Esophagus squamous epithelium (tissue), 5 donors: ENCODE data around the gene ACTR3. TPM values are rescaled to one million over a fixed set of nuclear protein-coding genes. Genes with fewer than 3 reads are reported as not detected.

ENCODE experiments used
- DNase-seq: peaks from one replicate; lab custom pipeline; 2025; lab: John Stamatoyannopoulos, UW
- H3K27ac ChIP-seq, 4 donors: fragments of 200-600 bp; sonication (generic); one replicate each; pipeline ENCODE4 v1.5.1; 2016 to 2019; ENCODE audit warnings: mild to moderate bottlenecking in 1 of 4
- H3K27me3 ChIP-seq, 4 donors: fragments of 200-600 bp; sonication (generic); 1 replicate in 3 of 4; 2 replicates in 1 of 4; pipeline versions ENCODE4 v1.5.1 to v1.6.0; 2017 to 2021; ENCODE audit warnings: antibody characterized with exemption in 1 of 4
- H3K36me3 ChIP-seq, 3 donors: fragments of 200-600 bp; sonication (generic); one replicate each; pipeline ENCODE4 v1.5.1; 2016 to 2019
- H3K4me1 ChIP-seq, 3 donors: fragments of 200-600 bp; sonication (generic); one replicate each; pipeline ENCODE4 v1.5.1; 2017 to 2019
- H3K4me3 ChIP-seq, 4 donors: fragments of 200-600 bp; sonication (generic); 1 replicate in 3 of 4; 2 replicates in 1 of 4; pipeline ENCODE4 v1.5.1; 2016 to 2019; ENCODE audit warnings: mild to moderate bottlenecking in 2 of 4, moderate library complexity in 1 of 4
- H3K9me3 ChIP-seq, 3 donors: fragments of 200-600 bp; sonication (generic); one replicate each; pipeline ENCODE4 v1.5.1; 2016 to 2019
- CTCF ChIP-seq, 6 experiments: fragments of 450-650 bp in 4 of 6; fragments of 200-600 bp in 2 of 6; sonication (generic) in 2 of 6; IDR thresholded peaks; one replicate each; pipeline ENCODE4 v1.5.1; 2016 to 2019; ENCODE audit warnings: antibody characterized with exemption in 6 of 6, mild to moderate bottlenecking in 4 of 6, moderate library complexity in 4 of 6
- POLR2A ChIP-seq, 4 donors: fragments of 450-650 bp; IDR thresholded peaks; one replicate each; pipeline ENCODE4 v1.6.1; 2017; ENCODE audit warnings: antibody characterized with exemption in 4 of 4, mild to moderate bottlenecking in 4 of 4, moderate library complexity in 3 of 4
- WGBS, 2 donors: methylation state at CpG; one replicate each; pipeline ENCODE4 v1.1.5; 2018; 5-methylcytosine and 5-hydroxymethylcytosine counted together
- intact Hi-C: fragments of 100-400 bp; cut with DNase I; formaldehyde crosslinking; loops from one replicate; pipeline ENCODE4 v1.15.0; 2022
- total RNA-seq, 4 donors: library from RNA; depleted of rRNA; stranded (reverse); fragments of >200 nt; gene quantifications; one replicate each; pipeline ENCODE4 v1.1.0, GENCODE V29; 2016
- donor health status: DM: yes; HTN: yes; CAD: no.

The ACTR3 gene
- total RNA-seq, 4 donors from 2014 or later: 164 to 274 (median 226) TPM

GRCh38 chr2:113996671-113997594 is 107.0 kb downstream of the ACTR3 start:
- TF ChIP-seq POLR2A (IDR thresholded peaks at IDR 0.05) (no peak), CTCF (IDR thresholded peaks at IDR 0.05) (no peak)
- peaks cover 0 to 6% (median 0%) of the 10 kb centered on the region in 3 donors for H3K4me1 ChIP-seq
- H3K27ac ChIP-seq: no peak overlapping the region
- intact Hi-C loops: no loop called here
- H3K27me3 ChIP-seq: no peaks in the 10 kb centered on the region
- H3K4me3 ChIP-seq: no peak overlapping the region
- DNase-seq: no peak
- H3K36me3 ChIP-seq: no peaks in the 10 kb centered on the region
- no peaks in the 10 kb centered on the region for H3K9me3 ChIP-seq
- WGBS, 2 donors: 72 to 84% methylated on average over 6 of the region's 6 CpGs

- H3K36me3 ChIP-seq: no peaks in the 10 kb centered on the region
- H3K4me3 ChIP-seq: no peak overlapping the region
- no peak for DNase-seq
- no peaks in the 10 kb centered on the region for H3K9me3 ChIP-seq
- H3K27ac ChIP-seq: no peak overlapping the region
- 68 to 81% methylated on average over 5 of the region's 5 CpGs for WGBS, 2 donors
- H3K4me1 ChIP-seq: no peaks in the 10 kb centered on the region
- intact Hi-C loops: no loop called here
- TF ChIP-seq CTCF (IDR thresholded peaks at IDR 0.05) (no peak), POLR2A (IDR thresholded peaks at IDR 0.05) (no peak)
- H3K27me3 ChIP-seq: peaks cover 0 to 6% (median 0%) of the 10 kb centered on the region in 4 donors
Observed at GRCh38 chr2:114001152-114001551, 111.3 kb downstream of the ACTR3 start.

- Histone ChIP-seq H3K27me3 (peaks cover 0 to 6% (median 0%) of the 10 kb centered on the region in 4 donors), H3K27ac (no peak overlapping the region), H3K4me3 (no peak overlapping the region), H3K4me1 (no peaks in the 10 kb centered on the region), H3K36me3 (no peaks in the 10 kb centered on the region), H3K9me3 (no peaks in the 10 kb centered on the region)
- 63 to 68% methylated on average over 2 of the region's 2 CpGs for WGBS, 2 donors
- intact Hi-C loops: no loop called here
- no peak for DNase-seq
- no peak for TF ChIP-seq CTCF (IDR thresholded peaks at IDR 0.05)
- no peak for TF ChIP-seq POLR2A (IDR thresholded peaks at IDR 0.05)
Observed at GRCh38 chr2:114001937-114002336, 112.0 kb downstream of the ACTR3 start.

- WGBS, 2 donors: 48 to 98% methylated on average over 4 to 5 of the region's 5 CpGs
- peaks cover 0 to 6% (median 0%) of the 10 kb centered on the region in 4 donors for H3K27me3 ChIP-seq
- no peak for DNase-seq
- H3K9me3 ChIP-seq: no peaks in the 10 kb centered on the region
- intact Hi-C loops: no loop called here
- H3K4me3 ChIP-seq: no peak overlapping the region
- TF ChIP-seq POLR2A (IDR thresholded peaks at IDR 0.05) (no peak), CTCF (IDR thresholded peaks at IDR 0.05) (no peak)
- no peak overlapping the region for H3K27ac ChIP-seq
- no peaks in the 10 kb centered on the region for H3K36me3 ChIP-seq
- no peaks in the 10 kb centered on the region for H3K4me1 ChIP-seq
Observed at GRCh38 chr2:114005110-114005783, 115.4 kb downstream of the ACTR3 start.

GRCh38 chr2:114006460-114006859 is 116.6 kb downstream of the ACTR3 start:
- DNase-seq: no peak
- TF ChIP-seq CTCF (IDR thresholded peaks at IDR 0.05): no peak
- no peak for TF ChIP-seq POLR2A (IDR thresholded peaks at IDR 0.05)
- Histone ChIP-seq H3K36me3 (no peaks in the 10 kb centered on the region), H3K27ac (no peak overlapping the region), H3K9me3 (no peaks in the 10 kb centered on the region), H3K4me1 (no peaks in the 10 kb centered on the region), H3K4me3 (no peak overlapping the region), H3K27me3 (peaks cover 0 to 6% (median 0%) of the 10 kb centered on the region in 4 donors)
- WGBS, 2 donors: 68 to 79% methylated on average over 3 of the region's 3 CpGs
- intact Hi-C loops: no loop called here
